GM19397 (cell line): ENCODE data around the gene GIT2.

Source experiments
- ATAC-seq: cut with Tn5 transposase; IDR thresholded peaks from one replicate; pipeline ENCODE4 v1.9.1; 2021; ENCODE audit warnings: mild to moderate bottlenecking, moderate library complexity; ENCODE audit not compliant: unreplicated experiment

The GIT2 gene

DNA sequence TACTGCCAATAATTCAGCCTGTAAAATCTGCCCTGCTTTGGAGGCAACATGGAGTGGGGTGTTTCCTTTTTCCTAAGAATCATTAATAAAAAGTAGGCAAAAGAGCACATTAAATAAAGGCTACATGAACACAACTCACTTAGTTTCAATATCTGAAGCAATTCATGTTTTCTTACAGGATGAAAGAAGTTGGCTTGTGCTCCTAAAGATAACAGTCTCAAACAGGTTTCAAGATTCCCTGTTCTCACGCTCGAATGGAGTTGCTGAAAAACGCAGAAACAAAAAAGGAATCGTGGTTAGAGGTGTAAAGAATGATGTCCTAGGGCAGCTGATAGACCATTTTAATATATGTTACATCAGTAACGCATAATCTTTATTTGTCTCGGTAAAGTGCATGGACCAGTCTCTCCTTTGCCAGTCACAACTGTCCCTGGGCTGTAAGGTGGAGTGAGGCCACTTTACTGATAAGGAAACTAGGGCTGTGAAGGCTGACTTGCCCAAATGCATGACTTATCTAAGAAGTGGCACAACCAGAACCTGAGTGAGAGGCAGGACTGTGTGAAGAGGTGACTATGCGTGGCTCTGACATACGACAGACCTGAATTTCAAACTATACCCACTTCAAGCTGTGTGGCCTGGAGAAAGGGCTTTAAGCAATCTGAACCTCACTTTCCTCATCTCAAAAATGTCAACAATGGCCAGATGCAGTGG is 12.6 kb downstream of the GIT2 start:
- no peak for ATAC-seq

DNA sequence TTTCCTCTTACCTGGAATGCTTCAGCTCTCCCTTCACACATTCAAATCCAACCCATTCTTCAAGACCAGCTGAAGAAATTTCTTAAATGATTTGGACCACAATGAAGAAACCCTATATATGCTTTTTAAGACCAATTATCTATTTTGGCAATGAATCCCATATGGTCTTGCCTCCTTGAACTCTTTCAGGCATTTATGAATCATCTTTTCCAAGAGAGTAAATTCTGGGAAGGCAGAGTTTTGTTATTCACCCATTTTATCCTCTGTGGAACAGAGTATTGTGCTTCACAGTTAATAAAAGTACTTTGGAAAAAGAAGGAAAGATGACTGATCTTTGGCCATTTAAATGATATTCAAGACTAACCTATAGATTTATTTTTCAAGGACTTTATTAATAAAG is 14.0 kb downstream of the GIT2 start:
- no peak for ATAC-seq

DNA sequence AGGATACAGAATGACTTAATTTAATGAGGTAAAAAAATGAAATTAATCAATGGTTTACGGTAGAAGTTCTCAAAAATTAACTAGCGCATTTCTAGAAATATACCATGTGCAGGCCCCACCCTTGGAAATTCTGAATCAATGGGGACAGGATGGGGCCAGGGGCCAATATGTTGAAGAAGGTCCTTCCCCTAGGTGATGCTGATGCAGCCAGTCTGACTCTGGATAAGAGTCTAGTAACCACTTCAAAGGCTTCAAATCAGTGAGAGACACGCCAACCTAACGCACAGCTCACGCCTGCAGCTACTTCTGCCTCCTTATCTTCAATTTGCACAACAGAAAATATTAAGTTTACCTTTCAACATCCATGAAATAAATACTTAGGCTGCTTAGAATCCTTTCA is 14.9 kb downstream of the GIT2 start:
- no peak for ATAC-seq

DNA sequence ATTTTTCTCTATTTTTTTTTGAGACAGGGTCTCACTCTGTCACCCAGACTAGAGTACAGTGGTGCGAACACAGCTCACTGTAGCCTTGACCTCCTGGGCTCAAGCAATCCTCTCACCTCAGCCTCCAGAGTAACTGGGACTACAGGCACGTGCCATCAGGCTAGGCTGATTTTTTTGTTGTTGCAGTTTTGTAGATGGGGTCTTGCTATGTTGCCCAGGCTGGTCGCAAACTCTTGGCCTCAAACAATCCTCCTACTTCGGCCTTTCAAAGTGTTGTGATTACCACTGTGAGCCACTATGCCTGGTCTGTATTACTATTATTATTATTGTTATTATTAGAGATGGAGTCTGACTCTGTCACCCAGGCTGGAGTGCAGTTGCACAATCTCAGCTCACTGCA is 23.3 kb downstream of the GIT2 start:
- no peak for ATAC-seq

DNA sequence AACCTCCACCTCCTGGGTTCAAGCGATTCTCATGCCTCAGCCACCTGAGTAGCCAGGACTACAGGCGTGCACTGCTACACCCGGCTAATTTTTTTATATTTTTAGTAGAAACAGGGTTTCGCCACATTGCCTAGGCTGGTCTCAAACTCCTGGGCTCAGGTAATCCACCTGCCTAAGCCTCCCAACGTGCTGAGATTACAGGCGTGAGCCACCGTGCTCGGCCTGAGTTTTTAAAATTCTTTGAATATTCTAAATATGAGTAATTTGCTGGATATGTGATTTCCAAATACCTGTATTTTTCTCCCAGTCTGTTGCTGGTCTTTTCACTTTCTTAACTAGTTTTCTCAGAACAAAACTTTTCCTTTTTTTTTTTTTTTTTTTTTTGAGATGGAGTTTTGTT is 27.4 kb downstream of the GIT2 start:
- no peak for ATAC-seq

DNA sequence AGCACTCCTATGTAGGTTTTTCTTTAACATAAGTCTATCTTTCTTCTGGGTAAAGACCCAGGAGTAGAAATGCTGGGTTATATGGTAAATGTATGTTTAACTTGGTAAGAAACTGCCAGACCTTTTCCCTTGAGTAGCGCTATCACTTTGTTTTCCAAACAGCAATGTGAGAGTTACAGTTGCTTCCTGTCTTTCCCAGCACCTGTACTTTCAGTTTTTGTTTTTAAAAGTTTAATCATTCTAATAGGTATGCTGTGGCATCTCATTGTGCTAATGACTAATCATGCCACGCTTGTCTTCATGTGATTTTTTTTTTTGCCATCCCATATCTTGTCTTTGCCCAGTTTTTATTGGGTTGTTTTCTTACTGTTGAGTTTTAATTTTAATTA is 28.1 kb downstream of the GIT2 start:
- no peak for ATAC-seq

DNA sequence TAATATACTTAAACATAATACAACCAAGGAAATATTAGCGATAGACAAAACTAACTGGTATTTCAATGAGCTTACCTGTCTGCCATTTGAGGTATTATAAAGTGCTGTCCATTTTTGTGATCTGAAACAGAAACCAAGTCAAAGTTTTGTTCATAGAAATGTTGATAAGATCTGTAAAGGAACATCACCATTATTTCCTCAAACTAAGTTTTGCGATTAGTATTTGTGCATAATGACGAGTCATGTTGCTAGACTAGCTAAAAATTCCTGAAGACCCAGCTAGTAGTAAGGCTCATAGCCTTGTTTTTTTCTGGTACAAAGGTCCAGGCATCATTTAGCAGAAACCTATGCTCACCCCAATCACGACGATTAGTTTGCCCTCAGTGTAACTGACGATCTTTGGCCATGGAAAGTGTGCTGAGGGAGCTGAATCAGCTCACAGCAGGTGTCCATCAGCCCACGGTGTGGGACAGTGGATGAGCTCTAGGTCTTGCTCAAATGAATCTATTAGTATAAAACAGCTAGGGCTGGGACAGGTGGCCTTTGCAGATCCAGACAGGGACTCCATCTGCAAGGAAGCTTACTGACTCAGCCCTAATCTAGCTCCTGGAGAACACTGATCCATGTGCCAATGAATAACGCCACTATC is 28.7 kb downstream of the GIT2 start:
- ATAC-seq: no peak

DNA sequence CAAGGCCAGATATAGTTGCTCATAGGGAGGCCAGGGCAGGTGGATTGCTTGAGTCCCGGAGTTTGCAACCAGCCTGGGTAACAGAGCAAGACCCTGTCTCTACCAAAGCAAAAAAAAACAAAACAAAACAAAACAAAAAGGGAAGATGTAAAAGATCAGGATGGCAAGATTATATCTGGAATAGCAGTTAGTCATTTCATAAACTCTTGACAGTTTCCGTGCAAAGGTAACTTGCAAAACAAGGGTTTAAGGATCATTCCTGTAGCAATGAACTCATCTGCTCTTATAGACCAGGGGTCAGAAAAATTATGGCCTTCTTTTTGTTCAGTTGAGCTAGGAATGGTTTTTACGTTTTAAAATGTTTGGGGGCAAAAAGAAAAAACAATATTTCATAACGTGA is 29.6 kb downstream of the GIT2 start:
- no peak for ATAC-seq

DNA sequence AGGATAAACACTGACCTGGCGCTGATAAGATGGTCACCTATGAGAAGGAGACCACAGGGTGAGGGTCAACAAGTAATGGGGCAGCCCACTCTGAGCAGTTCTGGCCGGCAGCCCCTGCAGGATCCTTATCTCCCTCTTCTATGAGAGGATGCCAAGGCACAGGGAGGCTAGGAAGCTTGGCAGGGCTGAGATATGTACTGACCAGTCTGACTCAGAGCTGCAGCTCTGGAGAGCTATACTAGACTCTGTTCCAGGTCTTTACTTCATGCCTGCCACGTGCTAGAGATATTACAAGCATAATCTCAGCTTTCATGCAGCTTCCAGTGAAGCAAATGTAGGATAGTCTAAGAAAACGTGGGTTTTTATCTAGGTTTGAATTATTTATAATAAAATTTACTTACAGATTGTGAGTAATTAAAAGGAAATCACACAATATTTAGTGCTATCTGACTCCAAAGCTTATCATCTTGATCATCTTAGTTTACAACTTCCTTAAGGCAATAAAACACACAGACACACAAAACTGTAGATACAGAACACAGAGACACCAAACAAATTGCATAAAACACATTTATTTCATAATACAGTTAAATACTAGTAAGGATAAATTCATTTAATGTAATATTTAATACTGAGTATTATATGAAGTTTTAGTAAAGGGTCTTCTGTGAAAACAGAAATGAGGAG is 32.3 kb downstream of the GIT2 start:
- no peak for ATAC-seq

DNA sequence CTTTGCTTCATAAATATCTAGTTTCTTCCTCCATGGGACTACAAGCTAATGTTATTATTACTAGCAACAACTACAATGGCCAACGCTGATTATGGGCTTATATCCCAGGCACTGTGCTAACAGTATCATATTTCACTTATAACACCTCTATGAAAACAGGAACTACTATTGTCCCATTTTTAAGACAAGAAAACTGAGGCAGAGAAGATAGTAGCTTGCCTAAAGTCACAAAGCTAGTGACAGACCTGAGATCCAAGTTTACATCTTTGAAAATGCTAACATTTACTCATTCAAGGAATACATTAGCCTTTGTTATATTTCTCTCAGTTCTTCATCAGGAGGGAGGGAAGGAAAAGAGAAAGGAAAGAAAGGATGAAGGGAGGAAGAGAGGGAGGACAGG is 32.8 kb downstream of the GIT2 start:
- no peak for ATAC-seq

DNA sequence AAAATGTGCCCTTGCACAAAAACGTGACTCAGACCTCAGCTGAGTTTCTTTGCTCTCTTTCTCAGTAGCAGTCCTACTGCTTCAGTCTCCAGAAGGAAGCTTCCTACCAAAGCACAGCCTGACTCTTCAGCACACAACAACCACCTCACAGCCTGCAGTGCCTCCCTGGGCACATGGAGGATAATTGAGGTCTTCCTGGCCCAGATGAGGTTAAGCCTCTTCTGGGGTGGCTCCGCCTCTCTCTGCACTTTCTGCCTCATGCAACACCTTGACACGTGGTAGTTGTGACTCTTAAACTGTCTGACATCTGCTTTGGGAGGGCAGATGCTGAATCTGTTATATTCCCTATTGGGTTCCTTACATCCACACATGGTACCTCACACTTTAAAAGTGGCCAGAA is 33.8 kb downstream of the GIT2 start:
- ATAC-seq: no peak

DNA sequence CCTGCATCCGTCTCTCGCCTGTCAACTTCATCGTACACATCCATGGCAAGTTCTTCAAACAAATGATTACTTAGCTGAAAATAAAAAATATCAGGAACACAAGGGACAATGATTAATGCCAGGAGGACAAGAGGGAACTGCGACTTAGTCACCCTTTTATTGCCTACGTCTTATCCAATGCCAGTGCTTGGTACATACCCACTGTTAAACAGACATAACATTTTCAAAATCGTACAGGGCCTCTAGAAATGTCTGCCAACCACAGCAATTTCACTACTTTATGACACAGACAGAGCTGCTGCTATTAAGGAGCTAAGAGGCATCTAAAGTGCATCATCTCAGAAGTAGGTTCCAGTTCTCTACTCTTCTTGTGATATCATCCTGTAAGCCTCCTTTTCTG is 34.6 kb downstream of the GIT2 start:
- ATAC-seq: no peak

DNA sequence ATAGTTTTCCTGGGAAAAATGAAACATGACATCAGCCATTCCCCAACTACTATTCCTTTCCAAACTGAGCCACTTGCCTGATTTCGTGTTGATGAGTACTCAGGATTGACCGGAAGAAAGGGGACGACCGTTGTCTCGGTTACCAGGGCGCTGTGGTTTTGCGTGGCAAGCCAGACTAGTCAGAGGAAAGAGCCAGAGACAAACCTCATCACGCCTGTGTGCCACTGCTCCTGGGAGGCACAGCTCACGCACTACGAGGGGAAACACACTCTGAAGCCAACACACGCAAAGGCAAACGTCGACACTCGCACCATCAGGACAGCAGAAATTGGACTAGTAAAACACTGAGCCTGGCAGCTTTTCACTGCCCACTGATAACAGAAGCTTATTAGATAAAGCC is 35.0 kb downstream of the GIT2 start:
- ATAC-seq: no peak

DNA sequence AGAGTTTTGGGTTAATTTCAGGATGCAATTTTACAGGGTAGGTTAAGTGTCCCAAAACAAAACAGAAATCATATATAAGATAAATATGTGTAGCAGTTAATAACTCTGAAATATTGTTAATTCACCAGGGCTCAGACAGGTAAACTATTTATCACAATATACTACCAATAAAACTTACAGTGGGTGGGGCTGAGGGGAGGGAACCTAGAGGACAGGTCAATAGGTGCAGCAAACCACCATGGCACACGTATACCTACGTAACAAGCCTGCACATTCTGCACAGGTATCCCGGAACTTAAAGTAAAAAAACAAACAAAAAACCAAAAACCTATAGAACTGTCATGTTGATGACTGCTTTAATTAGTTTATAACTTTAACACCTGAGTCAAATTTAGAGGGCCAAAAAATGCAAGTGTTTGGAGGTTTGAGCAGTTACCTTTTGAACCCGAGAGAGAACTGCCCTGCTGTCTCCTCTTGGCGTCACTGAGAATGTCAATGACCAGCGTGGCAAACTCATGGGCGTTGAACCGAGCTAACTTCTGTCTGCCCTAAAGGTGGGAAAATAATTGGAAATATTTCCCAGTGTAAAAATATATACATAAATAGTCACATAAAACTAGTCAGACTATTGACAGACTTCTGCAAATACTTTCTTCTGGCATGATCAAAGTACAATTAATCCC is 36.6 kb downstream of the GIT2 start:
- no peak for ATAC-seq

DNA sequence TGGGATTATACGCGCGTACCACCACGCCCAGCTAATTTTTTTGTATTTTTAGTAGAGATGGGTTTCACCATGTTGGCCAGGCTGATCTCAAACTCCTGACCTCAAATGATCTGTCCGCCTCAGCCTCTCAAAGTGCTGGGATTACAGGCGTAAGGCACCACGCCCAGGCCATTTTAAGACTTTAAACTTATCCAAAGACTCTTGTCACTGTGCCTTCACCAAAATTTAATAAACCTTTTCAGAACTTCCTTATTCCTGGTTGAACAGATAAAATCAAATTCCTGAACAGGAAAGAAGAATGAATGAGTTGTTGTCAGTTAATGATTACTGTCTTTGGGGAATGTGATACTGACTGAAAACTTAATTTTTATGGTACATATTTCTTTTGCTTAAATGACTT is 37.8 kb downstream of the GIT2 start:
- ATAC-seq: no peak

DNA sequence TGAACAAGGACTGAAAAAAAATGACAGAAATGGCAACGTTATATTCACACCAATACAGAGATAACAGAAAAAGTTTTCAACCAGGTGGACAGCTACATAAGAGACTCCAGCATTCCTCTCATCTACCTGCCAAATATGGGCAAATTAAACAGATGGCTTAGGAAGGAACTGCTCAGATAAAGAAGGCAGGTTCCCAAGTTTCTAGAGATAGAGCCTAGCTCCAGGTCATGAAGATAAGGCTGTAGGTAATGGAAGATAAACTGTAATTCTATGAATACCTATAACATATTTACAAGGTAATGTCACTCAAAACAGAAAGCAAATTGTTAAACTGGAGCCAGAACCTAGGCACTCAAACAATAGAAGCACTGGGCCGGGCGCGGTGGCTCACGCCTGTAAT is 42.5 kb downstream of the GIT2 start:
- no peak for ATAC-seq

DNA sequence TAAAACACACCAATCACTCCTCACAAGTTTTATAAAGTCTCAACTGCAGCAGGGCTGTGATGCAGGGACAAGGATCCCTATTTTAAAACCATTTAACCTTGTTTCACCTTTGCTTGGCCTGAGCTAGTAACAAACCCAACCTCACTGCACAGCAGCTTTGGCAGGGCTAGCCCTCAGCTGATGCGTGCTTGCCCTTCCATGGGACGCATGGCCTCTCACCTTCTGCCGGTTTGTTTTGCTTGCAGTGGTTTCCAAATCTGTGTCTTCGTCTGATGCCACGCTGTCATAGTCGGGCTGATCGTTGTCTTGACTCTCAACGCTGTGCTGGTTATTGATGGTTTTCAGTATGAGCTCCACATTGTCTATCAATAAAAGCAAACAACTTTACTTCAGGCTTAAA is 43.3 kb downstream of the GIT2 start:
- no peak for ATAC-seq

DNA sequence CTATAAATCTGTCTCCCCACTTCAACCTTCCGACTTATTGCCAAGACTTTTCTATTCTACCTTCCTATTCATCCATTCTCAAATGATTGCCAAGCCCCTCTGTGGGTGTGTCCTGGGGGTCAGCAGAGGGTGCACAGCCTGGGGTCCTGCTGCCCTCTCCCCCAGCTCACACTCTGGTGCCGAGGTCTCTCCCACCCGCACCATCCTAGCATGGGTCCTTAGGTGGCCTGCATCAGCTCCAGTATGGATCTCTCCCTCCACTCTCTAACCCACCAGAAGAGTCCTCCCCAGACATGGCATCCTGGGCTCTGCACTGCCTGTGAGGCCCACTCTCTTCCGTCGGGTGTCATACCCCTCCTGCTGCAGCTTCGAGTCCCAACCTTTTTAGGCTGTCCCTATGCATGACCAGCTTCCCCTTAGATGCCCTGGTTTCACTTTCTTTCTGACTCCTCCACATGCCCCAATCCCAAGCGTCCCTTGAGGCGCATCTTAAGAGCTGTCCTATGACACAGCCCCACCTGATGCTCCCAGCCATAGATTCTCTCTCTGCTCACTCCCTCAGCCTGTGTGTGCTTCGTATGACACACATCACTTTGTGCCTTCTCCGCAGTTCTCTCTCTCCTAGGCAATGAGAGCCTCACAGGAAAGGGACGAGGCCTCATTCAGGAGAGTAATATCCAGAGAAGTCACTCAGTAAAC is 43.9 kb downstream of the GIT2 start:
- no peak for ATAC-seq

DNA sequence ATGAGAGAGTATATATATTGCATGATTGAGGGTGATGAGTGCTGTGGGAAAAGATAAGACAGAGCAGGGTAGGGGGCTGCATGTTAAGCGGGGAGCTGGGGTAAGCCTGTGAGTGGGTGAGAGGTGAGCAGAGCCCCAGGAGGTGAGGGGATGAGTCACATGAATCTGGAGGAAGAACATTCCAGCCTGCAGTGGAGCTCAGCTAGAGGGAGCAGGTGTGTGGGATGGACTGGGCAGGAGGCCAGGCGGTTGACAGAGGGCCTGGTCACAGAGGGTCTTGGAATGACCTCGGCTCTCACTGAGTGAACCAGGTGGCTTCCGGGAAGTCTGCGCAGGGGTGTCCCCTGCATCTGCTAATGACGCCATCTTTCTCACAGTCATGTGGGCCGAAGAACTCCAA is 44.4 kb downstream of the GIT2 start:
- ATAC-seq: no peak

DNA sequence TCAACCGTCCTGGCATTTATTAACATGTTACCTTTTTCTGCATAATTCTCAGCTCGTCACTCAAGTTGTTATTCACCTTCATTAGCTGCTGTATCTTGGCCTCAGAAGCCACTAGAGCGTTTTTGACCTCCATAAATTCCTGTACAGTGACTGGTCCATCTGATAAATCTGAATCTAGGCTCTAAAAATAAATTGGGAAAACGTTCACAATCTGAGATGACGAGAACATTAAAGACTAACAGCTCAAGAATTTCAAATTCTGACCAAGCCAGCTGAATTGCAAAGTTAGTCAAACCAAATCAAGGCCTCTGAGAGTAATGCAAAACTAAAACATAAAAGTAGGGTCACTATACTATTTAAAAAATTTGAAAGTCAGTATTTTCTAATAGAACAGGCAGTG is 45.0 kb downstream of the GIT2 start:
- no peak for ATAC-seq

DNA sequence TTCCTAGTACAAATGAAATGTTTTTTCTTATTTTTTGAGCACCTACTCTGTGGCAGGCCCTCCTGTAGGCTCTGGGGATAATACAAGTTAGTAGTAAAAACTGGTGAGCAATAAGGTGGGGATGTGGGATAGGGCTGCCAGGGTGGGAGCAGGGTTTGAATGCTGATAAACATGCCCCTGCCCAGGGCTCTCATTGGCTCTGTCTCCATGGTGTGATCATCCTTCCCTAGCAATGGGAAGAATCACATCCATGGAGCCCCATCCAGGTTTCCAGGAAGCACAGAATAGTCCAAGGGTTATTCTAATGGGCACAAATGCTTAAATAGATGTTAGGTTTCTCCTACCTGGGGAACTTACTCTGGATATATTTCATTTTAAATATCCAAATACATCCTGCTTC is 45.5 kb downstream of the GIT2 start:
- no peak for ATAC-seq
